HG02884 (cell line): Measurements from ENCODE around the gene HMGN3.
A peak's percentile ranks its signal among the peaks of the same experiment; 100 is the strongest.
"Not testable (repeated sequence)": the region's sequence is repeated elsewhere in the genome, so short reads cannot be mapped to it uniquely, and the experiment has no call there.

Source experiments
- ATAC-seq: cut with Tn5 transposase; IDR thresholded peaks from one replicate; pipeline ENCODE4 v1.9.1; 2021; ENCODE audit warnings: mild to moderate bottlenecking, moderate library complexity; ENCODE audit not compliant: unreplicated experiment

The HMGN3 gene

DNA sequence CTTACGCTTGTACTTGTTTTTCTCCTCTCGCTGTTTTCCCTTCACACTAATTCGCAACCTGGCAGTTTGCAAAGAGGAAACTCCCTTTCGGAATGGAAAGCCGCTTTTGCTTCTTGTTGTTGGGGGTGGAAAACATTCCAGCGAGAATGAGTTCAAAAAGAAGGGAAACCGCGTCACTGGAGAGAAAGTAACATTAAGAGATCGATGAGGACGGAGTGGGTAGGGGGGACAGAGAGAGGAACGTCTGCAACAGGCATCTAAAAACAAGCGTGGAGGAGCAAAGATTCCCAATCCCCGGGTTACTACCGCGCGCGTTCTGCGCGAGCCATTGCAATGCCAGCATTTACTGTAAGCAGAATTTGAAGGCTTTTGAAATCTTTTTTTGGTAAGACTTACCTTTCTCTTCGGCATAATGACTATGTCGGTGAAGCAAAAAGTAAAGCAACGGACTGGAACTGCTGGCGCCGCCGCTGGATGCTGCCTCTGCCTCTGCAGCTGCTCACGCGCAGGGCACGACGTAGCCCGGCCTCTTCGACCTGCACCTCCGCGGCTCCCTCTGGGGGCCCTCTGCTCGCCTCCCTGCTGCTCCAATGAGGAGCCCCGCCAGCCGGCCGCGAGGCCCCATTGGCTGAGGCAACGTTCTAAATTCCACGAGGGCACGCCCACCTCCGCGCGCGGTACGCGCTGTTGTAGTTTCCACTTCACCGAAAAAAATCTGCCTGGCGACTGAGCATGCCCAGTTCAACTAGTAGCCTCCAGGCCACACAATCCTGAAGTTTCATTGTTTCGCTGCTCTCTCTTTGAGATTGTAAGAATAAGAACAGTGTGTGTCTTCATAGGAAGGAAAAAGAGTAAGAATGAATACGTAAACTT is at the start of gene HMGN3:
TSS of gene HMGN3 (minus strand) at position 533 of the 873 bp plus-strand sequence.
- ATAC-seq, result peak; percentile 86

DNA sequence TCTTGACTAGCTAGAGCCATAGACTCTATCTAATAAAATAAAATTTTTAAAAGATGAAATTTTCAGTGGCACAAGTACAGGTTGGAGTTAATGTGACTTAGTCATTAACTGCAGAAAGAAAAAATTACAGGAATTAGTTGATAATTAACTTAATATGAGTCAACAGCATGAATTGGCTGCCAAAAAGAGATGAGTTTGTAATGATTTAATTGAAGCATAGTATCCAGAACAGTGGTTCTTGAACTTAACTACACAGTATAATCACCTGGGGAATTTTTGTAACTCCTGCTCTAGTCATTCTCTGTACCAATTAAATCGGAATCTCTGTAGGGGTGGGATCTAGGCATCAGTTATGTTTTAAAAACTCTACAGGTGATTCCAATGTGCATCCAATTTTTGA is 46.3 kb upstream of the HMGN3 start:
- no peak for ATAC-seq

DNA sequence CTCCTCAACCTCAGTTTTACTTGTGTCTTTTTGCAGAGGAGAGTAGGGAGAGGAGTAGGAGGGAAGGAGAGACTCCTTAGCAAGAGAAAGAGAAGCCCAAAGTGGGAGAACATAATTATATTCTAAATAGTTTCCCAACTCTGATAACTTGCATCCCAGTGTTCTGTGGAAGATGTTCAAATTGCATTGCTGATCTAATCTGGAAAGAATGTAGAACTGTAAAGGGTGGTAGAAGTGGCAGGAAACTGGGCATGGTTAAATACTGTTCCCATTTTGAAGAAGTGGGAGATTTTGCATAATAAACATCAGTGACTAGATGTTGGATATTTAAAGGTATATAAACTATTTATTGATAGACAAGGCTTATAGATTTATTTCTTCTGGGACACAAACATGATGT is 42.6 kb upstream of the HMGN3 start:
- ATAC-seq, result no peak

DNA sequence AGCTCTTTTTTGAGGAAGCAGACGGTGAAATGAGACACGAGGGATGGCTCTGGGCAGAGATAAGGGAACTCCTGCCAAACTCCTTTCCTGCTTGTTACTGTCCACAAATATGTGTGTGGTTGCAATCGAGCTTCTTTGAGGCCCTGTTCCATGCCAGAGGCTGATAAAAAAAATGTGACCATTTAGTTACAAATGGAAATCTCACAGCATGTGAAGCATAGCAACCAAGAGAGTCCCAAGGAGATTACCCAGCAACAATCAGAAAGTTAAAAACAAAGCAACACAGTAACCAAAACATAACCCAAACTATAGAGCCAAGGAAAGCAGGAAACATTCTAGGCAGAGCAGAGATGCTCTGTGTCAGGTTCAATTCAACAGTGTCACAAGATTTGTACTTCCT is 35.4 kb upstream of the HMGN3 start:
- no peak for ATAC-seq

DNA sequence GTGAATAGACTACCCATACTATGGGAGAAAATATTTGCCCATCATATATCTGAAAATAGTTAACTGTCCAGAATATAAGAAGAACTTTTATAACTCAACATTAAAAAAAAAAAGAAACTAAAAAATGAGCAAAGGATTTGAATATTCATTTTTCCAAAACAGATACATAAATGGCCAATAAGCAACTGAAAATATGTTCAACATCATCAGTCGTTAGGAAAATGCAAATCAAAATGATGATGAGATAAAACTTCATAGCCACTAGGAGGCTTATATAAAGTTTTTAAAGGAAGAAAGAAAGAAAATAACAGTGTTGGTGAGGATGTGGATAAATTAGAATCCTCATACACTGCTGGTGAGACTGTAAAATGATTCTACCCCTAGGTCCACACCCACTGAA is 32.6 kb upstream of the HMGN3 start:
- ATAC-seq, result no peak

DNA sequence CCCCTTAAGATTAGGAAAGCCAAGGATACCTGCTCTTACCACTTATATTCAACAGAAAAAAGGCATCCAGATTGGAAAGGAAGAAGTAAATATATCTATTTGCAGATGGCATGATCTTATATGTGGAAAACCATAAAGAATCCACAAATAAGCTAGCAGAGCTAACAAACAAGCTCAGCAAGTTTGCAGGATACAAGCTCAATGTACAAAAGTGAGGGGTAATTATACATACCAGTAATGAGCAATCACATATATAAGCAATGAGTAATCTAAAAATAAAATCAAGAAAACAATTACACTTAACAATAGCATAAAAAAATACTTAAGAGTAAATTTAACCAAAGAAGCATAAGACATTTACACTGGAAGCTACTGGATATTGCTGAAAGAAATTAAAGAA is 31.6 kb upstream of the HMGN3 start:
- no peak for ATAC-seq

DNA sequence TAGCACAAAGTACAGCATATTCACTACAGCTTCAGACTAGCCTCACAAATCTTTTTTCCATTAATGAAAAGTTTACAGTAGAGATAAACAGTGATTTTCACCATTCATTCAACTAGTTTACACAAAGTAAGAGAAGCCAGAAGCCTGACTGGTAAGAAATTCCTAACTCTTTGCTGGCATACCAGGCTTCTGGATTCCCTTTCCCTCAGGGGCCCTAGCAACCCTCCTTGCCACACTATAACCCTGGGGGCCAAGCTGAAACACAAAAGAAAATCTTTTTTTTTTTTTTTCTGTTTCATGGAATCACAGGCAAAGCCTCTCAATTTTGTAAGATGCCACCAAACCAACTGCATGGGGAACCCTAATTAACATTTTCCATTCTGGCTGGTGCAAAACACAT is 28.9 kb upstream of the HMGN3 start:
- no peak for ATAC-seq

DNA sequence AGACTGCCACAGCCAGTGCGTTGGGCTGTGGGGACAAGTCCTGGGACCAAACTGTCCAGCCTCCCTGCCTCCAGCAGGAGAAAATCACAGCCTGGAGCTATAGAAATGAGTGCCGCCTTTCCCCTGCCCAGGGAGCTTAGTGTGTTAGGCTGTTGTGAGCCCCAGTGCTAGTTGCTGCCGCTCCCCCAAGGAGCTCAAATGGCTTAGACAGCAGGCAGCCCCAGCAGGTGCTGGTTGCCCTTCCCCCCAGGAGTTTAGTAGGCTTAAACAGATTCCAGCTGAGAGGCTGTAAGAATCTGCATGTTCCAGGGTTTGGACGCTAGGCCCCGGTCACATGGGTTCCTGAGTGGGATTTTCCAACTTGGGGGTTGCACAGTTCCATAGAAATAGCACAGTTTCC is 27.2 kb upstream of the HMGN3 start:
- no peak for ATAC-seq

DNA sequence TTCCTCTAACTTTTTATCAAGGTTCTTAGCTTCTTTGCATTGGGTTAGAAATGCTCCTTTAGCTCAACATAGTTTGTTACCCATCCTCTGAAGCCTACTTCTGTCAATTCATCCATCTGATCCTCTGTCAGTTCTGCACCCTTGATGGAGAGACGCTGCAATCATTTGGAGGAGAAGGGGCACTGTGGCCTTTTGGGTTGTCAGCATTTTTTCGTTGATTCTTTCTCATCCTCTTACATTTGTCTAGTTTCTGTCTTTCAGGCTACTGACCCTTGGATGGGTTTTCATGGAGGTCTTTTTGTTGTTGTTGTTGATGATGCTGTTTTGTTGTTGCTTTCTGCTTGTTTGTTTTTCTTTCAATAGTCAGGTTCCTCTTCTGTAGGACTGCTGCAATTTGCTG is 26.3 kb upstream of the HMGN3 start:
- no peak for ATAC-seq

DNA sequence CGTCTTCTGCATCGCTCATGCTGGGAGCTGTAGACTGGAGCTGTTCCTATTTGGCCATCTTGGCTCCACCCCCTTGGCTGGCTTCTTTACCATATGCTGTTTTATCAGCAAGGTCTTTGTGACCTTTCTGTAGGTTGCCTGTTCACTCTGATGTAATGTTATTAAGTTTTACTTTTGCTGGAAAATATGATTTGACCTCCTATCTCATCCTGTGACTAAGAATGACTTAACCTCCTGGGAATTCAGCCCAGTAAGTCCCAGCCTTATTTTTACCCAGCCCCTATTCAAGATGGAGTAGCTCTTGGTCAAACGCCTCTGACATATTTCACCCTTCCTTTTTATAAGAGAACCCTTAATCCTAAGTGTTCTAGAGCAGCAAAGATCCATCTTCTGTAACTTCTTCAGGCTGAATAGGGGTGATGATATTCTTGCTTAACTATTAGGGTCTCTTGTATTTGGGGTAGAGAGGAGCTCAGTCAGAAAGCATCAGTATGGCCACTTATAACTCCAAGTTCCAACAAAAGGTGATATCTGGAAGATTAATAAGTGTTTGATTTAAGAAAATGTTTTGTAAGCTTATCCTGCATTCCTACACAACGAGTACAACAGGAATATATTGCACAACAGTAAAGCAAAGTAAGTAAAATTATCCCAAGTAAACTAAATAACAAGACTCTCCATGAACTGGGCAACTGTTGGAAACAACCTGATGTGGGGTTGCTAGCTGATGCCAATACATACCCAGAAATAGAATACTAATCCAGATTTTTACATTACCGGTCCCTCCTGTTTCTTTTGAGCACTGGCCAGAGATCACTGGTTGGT is 23.1 kb upstream of the HMGN3 start:
- no peak for ATAC-seq

DNA sequence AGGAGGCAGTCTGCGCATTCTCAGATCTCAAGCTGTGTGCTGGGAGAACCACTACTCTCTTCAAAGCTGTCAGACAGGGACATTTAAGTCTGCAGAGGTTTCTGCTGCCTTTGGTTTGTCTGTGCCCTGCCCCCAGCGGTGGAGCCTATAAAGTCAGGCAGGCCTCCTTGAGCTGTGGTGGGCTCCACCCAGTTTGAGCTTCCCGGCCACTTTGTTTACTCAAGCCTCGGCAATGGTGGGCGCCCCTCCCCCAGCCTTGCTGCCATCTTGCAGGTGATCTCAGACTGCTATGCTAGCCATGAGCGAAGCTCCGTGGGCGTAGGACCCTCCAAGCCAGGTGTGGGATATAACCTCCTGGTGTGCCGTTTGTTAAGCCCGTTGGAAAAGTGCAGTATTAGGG is 22.3 kb upstream of the HMGN3 start:
- not testable (repeated sequence) for ATAC-seq

DNA sequence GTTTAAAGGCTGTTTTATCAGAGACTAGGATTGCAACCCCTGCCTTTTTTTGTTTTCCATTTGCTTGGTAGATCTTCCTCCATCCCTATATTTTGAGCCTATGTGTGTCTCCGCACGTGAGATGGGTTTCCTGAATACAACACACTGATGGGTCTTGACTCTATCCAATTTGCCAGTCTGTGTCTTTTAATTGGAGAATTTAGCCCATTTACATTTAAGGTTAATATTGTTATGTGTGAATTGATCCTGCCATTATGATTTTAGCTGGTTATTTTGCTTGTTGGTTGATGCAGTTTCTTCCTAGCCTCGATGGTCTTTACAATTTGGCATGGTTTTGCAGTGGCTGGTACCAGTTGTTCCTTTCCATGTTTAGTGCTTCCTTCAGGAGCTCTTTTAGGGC is 20.6 kb upstream of the HMGN3 start:
- ATAC-seq, result not testable (repeated sequence)

DNA sequence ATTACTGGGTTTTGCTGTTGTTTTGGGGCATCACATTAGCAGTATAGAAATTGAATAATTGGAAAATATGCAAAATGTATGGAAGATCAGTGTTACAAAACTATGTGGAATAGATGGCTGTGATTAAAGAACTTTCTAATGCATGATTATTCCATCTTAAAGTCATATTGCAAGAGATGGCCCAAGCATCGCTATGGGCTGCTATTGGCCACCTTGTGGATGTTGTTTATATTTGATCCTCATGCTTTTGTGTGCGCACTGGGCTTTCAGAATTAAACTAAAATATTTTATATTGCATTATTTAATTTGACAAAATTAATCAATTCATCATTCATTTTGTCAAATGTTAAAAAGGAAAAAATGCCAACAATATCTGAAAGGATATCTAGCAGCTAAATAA is 16.1 kb upstream of the HMGN3 start:
- no peak for ATAC-seq

DNA sequence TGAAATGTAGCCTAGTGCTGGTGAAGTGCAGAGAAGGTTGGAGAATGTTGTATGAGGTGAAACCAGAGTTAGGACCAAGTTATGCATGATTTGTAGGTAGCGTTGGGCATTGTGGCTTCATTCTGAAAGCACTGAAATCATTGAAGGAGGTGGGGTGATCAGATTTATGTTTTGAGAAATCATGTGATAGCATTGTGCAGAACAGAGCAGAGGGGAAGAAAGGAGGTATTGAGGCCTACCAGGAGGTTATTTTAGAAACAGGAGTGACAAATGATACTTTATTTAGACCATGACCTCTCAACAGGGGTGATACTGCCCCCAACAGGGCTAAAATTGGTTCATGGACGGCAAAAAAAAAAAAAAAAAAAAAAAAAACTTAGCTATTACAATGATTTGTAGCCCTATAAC is 15.6 kb upstream of the HMGN3 start:
- ATAC-seq, result peak; percentile 65

DNA sequence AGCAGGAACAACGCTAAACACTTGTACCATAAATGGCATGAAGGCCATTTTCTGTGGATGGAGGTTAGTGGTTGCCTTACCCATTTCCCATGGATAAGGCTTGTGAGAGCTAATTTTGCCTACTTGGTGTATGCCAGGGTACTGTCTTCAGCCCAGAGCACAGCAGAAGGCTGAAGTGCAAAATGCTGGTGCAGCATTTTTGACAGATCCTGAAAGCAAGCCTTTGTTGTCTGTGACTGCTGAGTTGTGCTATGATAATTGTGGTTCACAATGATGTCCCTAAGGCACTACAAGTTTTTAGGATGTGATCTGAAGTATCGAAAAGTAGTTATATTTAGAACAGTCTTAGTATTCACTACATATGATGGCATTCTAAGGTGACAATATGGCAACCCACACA is 14.7 kb upstream of the HMGN3 start:
- no peak for ATAC-seq

DNA sequence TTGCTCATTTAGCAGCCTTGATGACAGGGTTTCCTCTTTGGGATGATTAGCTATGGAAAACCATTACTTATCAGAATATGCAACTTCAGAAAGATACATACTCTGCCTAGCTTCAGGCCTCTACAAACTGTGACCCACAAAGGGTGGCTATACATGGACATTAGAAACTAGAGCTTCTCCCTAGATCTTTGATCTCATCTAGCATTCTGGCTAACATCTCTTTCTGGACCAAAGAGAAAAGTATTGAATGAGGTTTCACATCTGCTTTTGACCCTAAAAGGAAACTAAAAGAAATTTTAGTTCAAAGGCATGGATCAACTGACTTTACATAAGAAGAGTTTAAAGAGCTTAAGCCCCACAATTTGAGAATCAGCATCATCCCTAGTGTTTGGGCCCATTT is 12.4 kb upstream of the HMGN3 start:
- ATAC-seq, result peak; percentile 79

DNA sequence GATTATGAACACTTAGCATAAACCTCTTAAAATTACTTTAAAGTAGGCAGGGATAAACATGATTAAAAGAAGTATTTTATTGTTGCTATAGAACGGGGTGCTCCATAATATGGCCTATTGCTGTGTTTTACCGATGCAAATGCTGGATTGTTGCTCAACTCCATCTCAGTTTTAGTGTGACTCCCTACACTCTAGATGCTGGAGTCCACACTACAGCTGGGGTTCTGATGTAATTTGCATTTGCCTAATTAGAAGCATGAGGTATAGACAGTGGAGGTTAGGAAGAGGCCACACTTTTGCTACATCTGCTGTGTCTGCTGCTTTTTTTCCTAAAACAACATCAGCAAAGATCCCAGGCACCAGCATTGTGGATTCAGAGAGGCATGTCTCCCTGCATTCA is 6.7 kb upstream of the HMGN3 start:
- no peak for ATAC-seq

DNA sequence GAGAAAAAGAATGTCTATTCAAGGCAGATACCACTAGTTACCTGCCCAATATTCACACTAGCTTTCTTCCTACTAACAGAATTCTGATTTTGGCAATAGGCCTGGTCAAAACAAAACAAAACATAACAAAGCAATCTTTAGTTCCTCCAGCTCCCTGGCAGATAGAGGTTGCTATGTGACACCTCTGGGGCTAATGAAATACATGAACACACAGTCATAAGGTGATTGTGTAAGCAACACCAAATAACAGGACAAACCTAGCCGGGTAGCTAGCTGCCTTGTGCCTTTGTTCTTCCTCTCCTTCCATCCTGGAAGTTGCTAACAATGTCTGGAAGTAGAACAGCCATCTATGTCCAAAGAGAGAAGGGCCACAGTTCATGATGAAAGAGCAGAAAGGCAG is 6.0 kb upstream of the HMGN3 start:
- ATAC-seq, result no peak

DNA sequence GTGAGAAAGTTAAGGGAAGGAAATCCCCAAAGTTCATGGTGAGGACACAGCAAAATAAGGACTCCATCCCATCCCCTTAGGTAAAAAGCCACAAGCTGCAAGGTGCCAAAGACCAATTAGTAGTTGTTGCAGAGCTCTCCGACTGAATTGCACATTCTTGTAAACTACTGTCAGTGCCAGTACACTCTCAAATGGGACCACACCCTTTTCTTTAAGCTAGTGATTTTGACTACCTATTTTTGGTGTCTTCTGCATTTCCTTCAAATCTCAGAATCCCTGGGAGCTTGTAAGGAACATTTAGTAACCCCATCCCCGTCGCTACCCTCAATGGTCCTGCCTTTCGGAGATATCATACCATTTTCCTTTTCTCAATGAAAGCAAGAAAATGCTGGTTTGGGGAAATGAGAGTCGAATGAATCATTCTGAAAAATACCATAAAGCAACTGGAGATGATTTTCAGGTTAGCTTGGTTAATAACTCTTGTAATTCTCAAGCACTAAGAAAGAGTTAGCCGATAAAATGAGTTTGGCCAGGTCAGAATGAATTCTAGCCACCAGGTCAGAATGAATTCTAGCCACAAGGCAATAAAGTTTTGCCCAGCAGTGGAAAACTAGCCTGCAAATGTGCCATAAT is 5.2 kb upstream of the HMGN3 start:
- ATAC-seq, result peak; percentile 45

DNA sequence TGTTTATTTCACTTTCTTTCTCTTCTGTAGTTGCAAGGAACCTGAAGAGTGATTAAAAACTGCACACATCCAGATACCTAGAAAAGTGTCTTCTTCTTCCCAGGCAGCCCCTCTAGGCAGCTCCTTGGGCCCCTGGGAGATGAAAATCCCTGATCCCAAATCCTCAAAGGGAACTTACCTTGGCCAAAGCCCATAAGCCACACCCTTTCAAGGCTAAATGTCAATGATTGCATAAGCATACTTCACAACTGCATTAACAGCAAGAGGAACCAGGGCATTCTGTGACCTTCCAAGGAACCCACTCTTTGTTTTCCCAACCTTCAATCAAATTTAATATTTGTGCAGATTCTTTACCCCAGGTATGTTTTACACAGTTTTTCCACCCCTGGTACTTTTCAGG is 4.4 kb upstream of the HMGN3 start:
- no peak for ATAC-seq

DNA sequence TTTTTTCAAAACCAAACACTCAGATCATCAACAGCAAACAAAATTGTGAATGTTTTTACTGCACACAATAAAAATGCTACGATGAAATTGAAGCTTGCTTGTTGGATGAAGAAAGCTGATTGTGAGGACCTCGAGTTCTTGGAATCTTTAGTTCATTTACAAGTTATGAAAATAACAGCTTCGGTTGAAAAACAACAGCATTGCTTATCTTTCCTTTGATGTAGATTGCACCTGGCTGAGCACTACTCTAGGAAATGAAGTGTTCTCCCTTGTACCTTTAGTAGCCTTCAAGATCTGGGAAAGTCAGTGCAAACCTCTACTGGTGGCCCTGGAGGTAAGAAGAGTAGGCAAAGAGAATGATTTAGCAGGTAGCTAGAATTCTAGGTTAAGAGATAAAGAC is 2.2 kb upstream of the HMGN3 start:
- ATAC-seq, result no peak
